ENCODE measurements around the gene OPRL1. TPM values are rescaled to one million over a fixed set of nuclear protein-coding genes. Genes with fewer than 3 reads are reported as not detected.

Gene OPRL1
- total RNA-seq, 4 donors from 2014 or later, result 0.34 to 0.91 (median 0.76) TPM; not detected in 1

DNA sequence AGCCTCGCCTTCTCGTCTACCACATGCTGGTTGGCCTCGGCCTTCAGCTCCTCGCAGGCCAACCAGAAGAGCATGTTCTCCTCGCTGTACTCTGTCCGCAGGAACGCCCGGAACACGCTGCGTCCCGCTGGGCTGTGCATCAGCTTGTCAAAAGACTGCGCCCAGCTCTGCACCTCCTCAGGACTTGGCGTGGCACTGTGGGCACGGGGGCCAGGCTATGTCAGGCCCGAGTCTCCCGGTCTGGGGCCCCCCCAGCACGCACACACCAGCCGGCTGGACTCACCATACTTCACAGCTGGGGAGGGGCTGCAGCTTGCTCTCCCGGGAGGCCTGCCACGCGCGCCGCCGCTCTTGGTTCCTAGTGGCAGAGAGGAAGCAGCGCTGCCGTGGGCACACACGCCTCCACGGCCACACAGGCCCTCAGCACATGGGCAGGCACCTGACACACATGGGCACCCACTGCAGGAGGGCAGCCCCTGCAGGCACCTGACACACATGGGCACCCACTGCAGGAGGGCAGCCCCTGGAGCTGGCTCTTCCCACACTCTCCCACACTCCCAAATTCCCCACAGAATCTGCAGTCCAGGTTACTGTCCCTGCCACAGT, 5.6 kb upstream of the OPRL1 start:
- intact Hi-C loops (cut with DNase I), result no loop called here
- no peaks in the 10 kb centered on the region for H3K27me3 ChIP-seq
- peaks cover 16 to 47% (median 29%) of the 10 kb centered on the region in 3 donors for H3K4me1 ChIP-seq
- TF ChIP-seq, protein P1, sequence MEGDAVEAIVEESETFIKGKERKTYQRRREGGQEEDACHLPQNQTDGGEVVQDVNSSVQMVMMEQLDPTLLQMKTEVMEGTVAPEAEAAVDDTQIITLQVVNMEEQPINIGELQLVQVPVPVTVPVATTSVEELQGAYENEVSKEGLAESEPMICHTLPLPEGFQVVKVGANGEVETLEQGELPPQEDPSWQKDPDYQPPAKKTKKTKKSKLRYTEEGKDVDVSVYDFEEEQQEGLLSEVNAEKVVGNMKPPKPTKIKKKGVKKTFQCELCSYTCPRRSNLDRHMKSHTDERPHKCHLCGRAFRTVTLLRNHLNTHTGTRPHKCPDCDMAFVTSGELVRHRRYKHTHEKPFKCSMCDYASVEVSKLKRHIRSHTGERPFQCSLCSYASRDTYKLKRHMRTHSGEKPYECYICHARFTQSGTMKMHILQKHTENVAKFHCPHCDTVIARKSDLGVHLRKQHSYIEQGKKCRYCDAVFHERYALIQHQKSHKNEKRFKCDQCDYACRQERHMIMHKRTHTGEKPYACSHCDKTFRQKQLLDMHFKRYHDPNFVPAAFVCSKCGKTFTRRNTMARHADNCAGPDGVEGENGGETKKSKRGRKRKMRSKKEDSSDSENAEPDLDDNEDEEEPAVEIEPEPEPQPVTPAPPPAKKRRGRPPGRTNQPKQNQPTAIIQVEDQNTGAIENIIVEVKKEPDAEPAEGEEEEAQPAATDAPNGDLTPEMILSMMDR (IDR thresholded peaks at IDR 0.05), result no peak
- TF ChIP-seq POLR2A (IDR thresholded peaks at IDR 0.05), result no peak
- no peaks in the 10 kb centered on the region for H3K9me3 ChIP-seq
- DNase-seq, result no peak
- H3K4me3 ChIP-seq, result no peak overlapping the region
- peaks cover 4 to 49% (median 10%) of the 10 kb centered on the region in 3 donors for H3K36me3 ChIP-seq
- no CpG with 5 or more reads among the region's 28 CpGs for WGBS, 2 donors
- H3K27ac ChIP-seq, result no peak overlapping the region

- peaks cover 16 to 50% (median 33%) of the 10 kb centered on the region in 3 donors for H3K4me1 ChIP-seq
- intact Hi-C loops (cut with DNase I), result no loop called here
- H3K36me3 ChIP-seq, result peaks cover 4 to 49% (median 10%) of the 10 kb centered on the region in 3 donors
- TF ChIP-seq POLR2A (IDR thresholded peaks at IDR 0.05), result no peak
- TF ChIP-seq, protein P1 (IDR thresholded peaks at IDR 0.05), result no peak
- H3K4me3 ChIP-seq, result no peak overlapping the region
- 83 to 87% methylated on average over 4 to 7 of the region's 8 CpGs for WGBS, 2 donors
- H3K27me3 ChIP-seq, result no peaks in the 10 kb centered on the region
- DNase-seq, result no peak
- H3K27ac ChIP-seq, result no peak overlapping the region
- H3K9me3 ChIP-seq, result no peaks in the 10 kb centered on the region
Observed at GRCh38 chr20:64074963-64075362, 4.9 kb upstream of the OPRL1 start.

DNA sequence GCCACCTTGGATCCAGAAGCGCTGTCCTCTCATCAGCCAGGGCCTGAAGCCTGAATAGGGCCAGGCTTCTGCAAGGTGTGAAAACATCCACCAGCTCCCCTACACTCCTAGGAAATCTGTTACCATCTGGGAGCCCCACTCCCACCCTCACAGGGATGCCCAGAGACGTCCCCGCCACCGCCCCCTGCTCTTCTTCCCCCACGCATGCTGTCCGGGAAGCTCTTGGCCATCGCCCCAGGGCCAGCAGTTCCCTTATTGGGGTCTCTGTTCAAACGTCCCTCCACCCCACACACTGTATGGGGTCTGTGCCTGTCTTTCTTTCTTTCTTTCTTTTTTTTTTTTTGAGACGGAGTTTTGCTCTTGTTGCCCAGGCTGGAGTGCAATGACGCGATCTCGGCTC, 4.3 kb upstream of the OPRL1 start:
- no peak for TF ChIP-seq POLR2A (IDR thresholded peaks at IDR 0.05)
- TF ChIP-seq, protein P1 (IDR thresholded peaks at IDR 0.05), result no peak
- 88 to 89% methylated on average over 8 to 11 of the region's 12 CpGs for WGBS, 2 donors
- intact Hi-C loops (cut with DNase I), result no loop called here

DNA sequence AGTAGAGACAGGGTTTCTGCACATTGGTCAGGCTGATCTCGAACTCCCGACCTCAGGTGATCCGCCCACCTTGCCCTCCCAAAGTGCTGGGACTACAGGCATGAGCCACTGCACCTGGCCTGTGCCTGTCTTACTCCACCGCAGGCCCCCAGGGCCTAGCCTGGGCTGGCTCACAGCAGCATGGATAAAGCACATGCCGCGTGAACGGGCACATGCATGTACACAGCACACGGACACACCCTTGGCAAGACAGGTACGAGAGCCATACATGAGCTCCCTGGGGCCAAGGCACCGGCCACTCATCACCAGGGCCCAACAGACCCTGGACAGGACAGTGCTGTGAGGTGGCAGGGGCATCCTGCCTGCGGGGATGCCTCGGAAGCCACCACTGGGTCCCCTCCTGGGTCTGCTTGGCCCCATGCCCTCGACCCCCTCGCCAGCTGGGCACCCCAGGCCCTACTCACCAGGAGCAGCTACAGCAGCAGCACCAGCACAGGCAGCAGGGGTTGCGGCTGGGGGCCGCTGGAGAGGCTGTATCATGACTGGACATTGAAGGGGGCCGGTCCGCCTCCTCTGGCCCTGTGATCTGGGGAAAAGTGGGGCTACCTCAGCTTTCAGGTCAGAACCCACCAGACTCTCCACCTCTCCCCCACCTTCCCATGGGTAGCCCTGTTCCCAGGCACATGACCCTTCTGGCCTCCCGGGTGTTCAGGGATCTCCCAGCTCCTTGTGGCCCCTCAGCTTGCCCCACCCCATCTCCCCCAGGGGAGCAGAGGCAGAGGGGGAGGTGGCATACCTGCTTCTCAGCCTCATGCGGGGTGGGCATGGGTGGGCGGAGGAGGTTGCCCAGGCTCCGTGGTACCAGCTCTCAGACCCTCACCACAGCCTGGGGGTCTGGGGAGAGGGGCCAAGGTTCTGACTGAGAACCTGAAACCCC, 3.6 kb upstream of the OPRL1 start:
- intact Hi-C loops (cut with DNase I), result no loop called here
- Histone ChIP-seq H3K36me3 (peaks cover 4 to 42% (median 10%) of the 10 kb centered on the region in 3 donors), H3K27me3 (peaks cover 0 to 1% (median 0%) of the 10 kb centered on the region in 4 donors), H3K9me3 (no peaks in the 10 kb centered on the region), H3K27ac (peak overlapping the region in 2 of 4 donors; percentile 3 to 46), H3K4me1 (peaks cover 16 to 62% (median 33%) of the 10 kb centered on the region in 3 donors), H3K4me3 (peak overlapping the region in 3 of 4 donors; percentile 59 to 89 (median 80))
- DNase-seq, result no peak
- 84% methylated on average over 3 of the region's 22 CpGs; no CpG with 5 or more reads in 1 of the 2 donors for WGBS, 2 donors
- no peak for TF ChIP-seq POLR2A (IDR thresholded peaks at IDR 0.05)
- TF ChIP-seq, protein P1 (IDR thresholded peaks at IDR 0.05), result no peak

More for the DNA sequence above, 4.3 kb upstream of the OPRL1 start:
- peaks cover 16 to 56% (median 33%) of the 10 kb centered on the region in 3 donors for H3K4me1 ChIP-seq
- no peaks in the 10 kb centered on the region for H3K27me3 ChIP-seq
- peaks cover 4 to 45% (median 10%) of the 10 kb centered on the region in 3 donors for H3K36me3 ChIP-seq
- H3K9me3 ChIP-seq, result no peaks in the 10 kb centered on the region
- DNase-seq, result no peak
- no peak overlapping the region for H3K27ac ChIP-seq
- H3K4me3 ChIP-seq, result no peak overlapping the region

Measured in esophagus squamous epithelium (tissue), 5 donors.